Mucosa of rectum (tissue), 2 donors: ENCODE data around the gene COP1.

Source experiments
- H3K27ac ChIP-seq, 2 donors: one replicate each; pipeline ENCODE4 v1.7.0; 2013; ENCODE audit warnings: inconsistent platforms in 2 of 2, low read depth in 2 of 2, low read length in 2 of 2
- H3K27me3 ChIP-seq, 2 donors: one replicate each; pipeline ENCODE4 v1.7.0; 2013; ENCODE audit warnings: low read length in 2 of 2; ENCODE audit not compliant: control insufficient read depth in 2 of 2, insufficient read depth in 2 of 2
- H3K36me3 ChIP-seq, 2 donors: one replicate each; pipeline ENCODE4 v1.7.0; 2013; ENCODE audit warnings: low read length in 2 of 2; ENCODE audit not compliant: control insufficient read depth in 2 of 2, insufficient read depth in 2 of 2
- H3K4me1 ChIP-seq, 2 donors: one replicate each; pipeline ENCODE4 v1.7.0; 2013; ENCODE audit warnings: low read length in 2 of 2, mild to moderate bottlenecking in 1 of 2; ENCODE audit not compliant: control insufficient read depth in 2 of 2, insufficient read depth in 2 of 2
- H3K4me3 ChIP-seq, 2 donors: one replicate each; pipeline ENCODE4 v1.7.0; 2013; ENCODE audit warnings: low read length in 2 of 2
- H3K9ac ChIP-seq, 2 donors: one replicate each; pipeline ENCODE4 v1.7.0; 2013; ENCODE audit warnings: low read length in 2 of 2, low read depth in 1 of 2, mild to moderate bottlenecking in 1 of 2
- H3K9me3 ChIP-seq, 2 donors: one replicate each; pipeline ENCODE4 v1.7.0; 2013; ENCODE audit warnings: low read length in 2 of 2; ENCODE audit not compliant: control insufficient read depth in 2 of 2
- donor health status: healthy.
- donor health status: Normal muscosa, but diverticular disease.

Gene COP1

GRCh38 chr1:176142973-176143372 is 64.1 kb downstream of the COP1 start:
- Histone ChIP-seq H3K4me3 (no peak overlapping the region), H3K9ac (no peak overlapping the region), H3K36me3 (peaks cover 0 to 7% of the 10 kb centered on the region in 2 donors), H3K4me1 (no peaks in the 10 kb centered on the region), H3K27me3 (no peaks in the 10 kb centered on the region), H3K27ac (no peak overlapping the region), H3K9me3 (no peaks in the 10 kb centered on the region)

GRCh38 chr1:176141449-176141848 is 65.6 kb downstream of the COP1 start:
- H3K9ac ChIP-seq, result no peak overlapping the region
- peaks cover 0 to 3% of the 10 kb centered on the region in 2 donors for H3K36me3 ChIP-seq
- no peak overlapping the region for H3K4me3 ChIP-seq

GRCh38 chr1:176136891-176137290 is 70.2 kb downstream of the COP1 start:
- H3K36me3 ChIP-seq, result peaks cover 2 to 6% of the 10 kb centered on the region in 2 donors
- no peak overlapping the region for H3K27ac ChIP-seq
- H3K9me3 ChIP-seq, result no peaks in the 10 kb centered on the region
- H3K4me1 ChIP-seq, result no peaks in the 10 kb centered on the region
- H3K27me3 ChIP-seq, result no peaks in the 10 kb centered on the region
- H3K4me3 ChIP-seq, result no peak overlapping the region
- no peak overlapping the region for H3K9ac ChIP-seq

More at GRCh38 chr1:176141449-176141848, 65.6 kb downstream of the COP1 start:
- Histone ChIP-seq H3K4me1 (no peaks in the 10 kb centered on the region), H3K27ac (no peak overlapping the region), H3K27me3 (no peaks in the 10 kb centered on the region), H3K9me3 (no peaks in the 10 kb centered on the region)

GRCh38 chr1:176134666-176135065 is 72.4 kb downstream of the COP1 start:
- Histone ChIP-seq H3K36me3 (peaks cover 4 to 6% of the 10 kb centered on the region in 2 donors), H3K27me3 (no peaks in the 10 kb centered on the region), H3K27ac (no peak overlapping the region), H3K4me1 (no peaks in the 10 kb centered on the region), H3K9ac (no peak overlapping the region), H3K4me3 (no peak overlapping the region), H3K9me3 (no peaks in the 10 kb centered on the region)

GRCh38 chr1:176122282-176122681 is 84.8 kb downstream of the COP1 start:
- Histone ChIP-seq H3K36me3 (no peaks in the 10 kb centered on the region), H3K27me3 (no peaks in the 10 kb centered on the region), H3K27ac (no peak overlapping the region), H3K9me3 (peaks cover 0 to 3% of the 10 kb centered on the region in 2 donors), H3K4me3 (no peak overlapping the region), H3K9ac (no peak overlapping the region), H3K4me1 (no peaks in the 10 kb centered on the region)

- no peaks in the 10 kb centered on the region for H3K27me3 ChIP-seq
- H3K4me3 ChIP-seq, result no peak overlapping the region
- no peak overlapping the region for H3K9ac ChIP-seq
These were observed 87.5 kb downstream of the COP1 start for GRCh38 chr1:176119549-176119948.

GRCh38 chr1:176118985-176119384 is 88.1 kb downstream of the COP1 start:
- Histone ChIP-seq H3K9ac (no peak overlapping the region), H3K36me3 (peaks cover 8 to 9% of the 10 kb centered on the region in 2 donors), H3K27me3 (no peaks in the 10 kb centered on the region), H3K4me1 (no peaks in the 10 kb centered on the region), H3K4me3 (no peak overlapping the region), H3K9me3 (peaks cover 0 to 3% of the 10 kb centered on the region in 2 donors), H3K27ac (no peak overlapping the region)

More at GRCh38 chr1:176119549-176119948, 87.5 kb downstream of the COP1 start:
- Histone ChIP-seq H3K27ac (no peak overlapping the region), H3K36me3 (peaks cover 8 to 9% of the 10 kb centered on the region in 2 donors), H3K9me3 (peaks cover 0 to 3% of the 10 kb centered on the region in 2 donors), H3K4me1 (no peaks in the 10 kb centered on the region)

GRCh38 chr1:176111835-176112234 is 95.3 kb downstream of the COP1 start:
- no peaks in the 10 kb centered on the region for H3K27me3 ChIP-seq
- H3K9ac ChIP-seq, result no peak overlapping the region
- H3K4me1 ChIP-seq, result no peaks in the 10 kb centered on the region
- H3K27ac ChIP-seq, result no peak overlapping the region
- no peaks in the 10 kb centered on the region for H3K9me3 ChIP-seq
- H3K36me3 ChIP-seq, result peaks cover 12 to 14% of the 10 kb centered on the region in 2 donors
- H3K4me3 ChIP-seq, result no peak overlapping the region

GRCh38 chr1:176110203-176110602 is 96.9 kb downstream of the COP1 start:
- Histone ChIP-seq H3K27ac (no peak overlapping the region), H3K36me3 (peaks cover 9% of the 10 kb centered on the region in 2 donors), H3K9ac (no peak overlapping the region), H3K4me1 (no peaks in the 10 kb centered on the region), H3K27me3 (no peaks in the 10 kb centered on the region), H3K4me3 (no peak overlapping the region), H3K9me3 (no peaks in the 10 kb centered on the region)

- Histone ChIP-seq H3K4me1 (no peaks in the 10 kb centered on the region), H3K27me3 (no peaks in the 10 kb centered on the region), H3K9me3 (peaks cover 0 to 16% of the 10 kb centered on the region in 2 donors), H3K9ac (no peak overlapping the region), H3K27ac (no peak overlapping the region), H3K4me3 (no peak overlapping the region), H3K36me3 (peaks cover 19 to 37% of the 10 kb centered on the region in 2 donors)
These were observed 104.2 kb downstream of the COP1 start for GRCh38 chr1:176102768-176103350.
